HCT116 (cell line): ENCODE data around the gene PRKAG2. TPM values are rescaled to one million over a fixed set of nuclear protein-coding genes. Genes with fewer than 3 reads are reported as not detected.

Experiments
- ATAC-seq: fragments of 200-7000 bp; cut with Tn5 transposase; 2 replicates; pipeline ENCODE4 v1.9.1; 2020; ENCODE audit warnings: mild to moderate bottlenecking, moderate library complexity
- BruUV-seq: library from RNA; stranded (reverse); fragments of 400-500 nt; replicated peaks from 2 replicates; lab custom pipeline; 2021; lab: Mats Ljungman, UMichigan
- CTCF ChIA-PET: fragments of 300-600 bp; sonication (Branson Sonifier 250); formaldehyde crosslinking; loops from one replicate; lab custom pipeline; 2021; ENCODE audit warnings: antibody characterized with exemption; lab: Charles Lee
- POLR2A ChIA-PET: fragments of 300-600, 350-600 bp; sonication (Branson Sonifier 250); formaldehyde crosslinking; loops from one replicate; lab custom pipeline; 2021; ENCODE audit warnings: antibody characterized with exemption; lab: Charles Lee
- RAD21 ChIA-PET, 2 experiments: fragments of 300-600 bp; sonication (Branson Sonifier 250); formaldehyde crosslinking; loops; one replicate each; lab custom pipeline; 2023; ENCODE audit warnings: low total read pairs in 2 of 2; ENCODE audit not compliant: uncharacterized antibody in 2 of 2, unreplicated experiment in 2 of 2, low non-redundant PET in 1 of 2; lab: Charles Lee
- DNase-seq: peaks from one replicate; pipeline ENCODE4 v3.0.0-alpha.2; 2010; ENCODE audit warnings: low read depth, low spot score
- H2AFZ ChIP-seq: fragments of 200-600 bp; shearing (Covaris generic), sonication (generic); 2 replicates; pipeline ENCODE4 v1.6.1; 2017; ENCODE audit warnings: low read depth, mixed run types, mixed read lengths, antibody characterized with exemption, low read length; ENCODE audit not compliant: poor library complexity, severe bottlenecking
- H3K27ac ChIP-seq: 2 replicates; pipeline ENCODE4 v1.5.1; 2012; ENCODE audit warnings: low read depth, low read length
- H3K27me3 ChIP-seq: fragments of 200-600 bp; sonication (generic); 2 replicates; pipeline ENCODE4 v1.6.1; 2016; ENCODE audit warnings: mixed run types, low read length, mixed read lengths; ENCODE audit not compliant: insufficient read depth
- H3K36me3 ChIP-seq, 2 experiments: fragments of 200-500 bp in 1 of 2; fragments of 200-600 bp in 1 of 2; sonication (Bioruptor generic) in 1 of 2; sonication (generic) in 1 of 2; 2 replicates each; pipeline versions ENCODE4 v1.5.1 to v1.6.1; 2014 to 2016; ENCODE audit warnings: low read length in 2 of 2, inconsistent platforms in 1 of 2, mixed read lengths in 1 of 2, mixed run types in 1 of 2; ENCODE audit not compliant: insufficient read depth in 2 of 2, control insufficient read depth in 1 of 2
- H3K4me1 ChIP-seq, 2 experiments: fragments of 200-600 bp in 1 of 2; sonication (generic) in 1 of 2; 2 replicates each; pipeline versions ENCODE4 v1.5.1 to v1.6.1; 2012 to 2017; ENCODE audit warnings: low read length in 2 of 2, inconsistent platforms in 1 of 2, mild to moderate bottlenecking in 1 of 2, mixed read lengths in 1 of 2, mixed run types in 1 of 2, moderate library complexity in 1 of 2; ENCODE audit not compliant: insufficient read depth in 2 of 2, control insufficient read depth in 1 of 2
- H3K4me2 ChIP-seq: fragments of 200-600 bp; sonication (generic); 2 replicates; pipeline ENCODE4 v1.6.1; 2017; ENCODE audit warnings: mixed run types, low read length, mixed read lengths
- H3K4me3 ChIP-seq, 2 experiments: fragments of 200-600 bp in 1 of 2; sonication (generic) in 1 of 2; replicated peaks in 1 of 2; 2 replicates each; pipeline ENCODE4 v1.5.1; 2011 to 2016; ENCODE audit warnings: low read length in 2 of 2, control low read depth in 1 of 2, low read depth in 1 of 2, mild to moderate bottlenecking in 1 of 2, mixed read lengths in 1 of 2, mixed run types in 1 of 2
- H3K79me2 ChIP-seq: fragments of 200-600 bp; sonication (generic); 2 replicates; pipeline ENCODE4 v1.6.1; 2017; ENCODE audit warnings: mild to moderate bottlenecking, mixed run types, low read length, moderate library complexity, mixed read lengths; ENCODE audit not compliant: insufficient read depth
- H3K9ac ChIP-seq: fragments of 200-600 bp; sonication (generic); 2 replicates; pipeline ENCODE4 v1.6.1; 2016; ENCODE audit warnings: low read length, mixed read lengths
- H3K9me2 ChIP-seq: fragments of 200-600 bp; sonication (generic), shearing (Covaris generic); 2 replicates; pipeline ENCODE4 v1.6.1; 2017; ENCODE audit warnings: mixed run types, mild to moderate bottlenecking, moderate library complexity; ENCODE audit not compliant: insufficient read depth
- H3K9me3 ChIP-seq, 2 experiments: fragments of 200-500 bp in 1 of 2; fragments of 200-600 bp in 1 of 2; sonication (Bioruptor generic) in 1 of 2; sonication (generic) in 1 of 2; 2 replicates each; pipeline ENCODE4 v1.6.1; 2014 to 2017; ENCODE audit warnings: low read length in 2 of 2, mixed read lengths in 2 of 2, inconsistent platforms in 1 of 2, low read depth in 1 of 2, mild to moderate bottlenecking in 1 of 2, mixed run types in 1 of 2, moderate library complexity in 1 of 2; ENCODE audit not compliant: control insufficient read depth in 1 of 2, insufficient read depth in 1 of 2
- H4K20me1 ChIP-seq: fragments of 200-600 bp; sonication (generic), shearing (Covaris generic); 2 replicates; pipeline ENCODE4 v1.6.1; 2017; ENCODE audit warnings: mixed run types, mild to moderate bottlenecking, moderate library complexity; ENCODE audit not compliant: insufficient read depth
- CBX3 ChIP-seq: IDR thresholded peaks from 2 replicates; pipeline ENCODE4 v1.6.1; 2012; ENCODE audit warnings: low read depth
- CEBPB ChIP-seq: IDR thresholded peaks from 2 replicates; pipeline ENCODE4 v1.6.1; 2012; ENCODE audit warnings: low read depth
- CTCF ChIP-seq, 3 experiments: fragments of 200-600 bp in 1 of 3; sonication (generic) in 1 of 3; IDR thresholded peaks in 2 of 3; conservative IDR thresholded peaks in 1 of 3; 2 replicates each; pipeline ENCODE4 v1.5.1; 2012 to 2017; ENCODE audit warnings: low read depth in 2 of 3, low read length in 2 of 3, antibody characterized with exemption in 1 of 3, borderline replicate concordance in 1 of 3, control low read depth in 1 of 3, mild to moderate bottlenecking in 1 of 3, mixed read lengths in 1 of 3, mixed run types in 1 of 3, moderate library complexity in 1 of 3; ENCODE audit not compliant: insufficient read depth in 1 of 3
- ELF1 ChIP-seq: IDR thresholded peaks from 2 replicates; pipeline ENCODE4 v1.6.1; 2012; ENCODE audit warnings: low read depth, borderline replicate concordance
- EZH2 ChIP-seq: fragments of 200-600 bp; sonication (generic); IDR thresholded peaks from 2 replicates; pipeline ENCODE4 v1.6.1; 2017; ENCODE audit warnings: antibody characterized with exemption, mixed run types
- FOSL1 ChIP-seq: IDR thresholded peaks from 2 replicates; pipeline ENCODE4 v1.6.1; 2012; ENCODE audit warnings: low read depth
- POLR2AphosphoS5 ChIP-seq: IDR thresholded peaks from 2 replicates; pipeline ENCODE4 v1.6.1; 2011; ENCODE audit warnings: mild to moderate bottlenecking, low read depth, low read length, moderate library complexity
- RAD21 ChIP-seq: IDR thresholded peaks from 2 replicates; pipeline ENCODE4 v1.6.1; 2012; ENCODE audit warnings: low read depth, mild to moderate bottlenecking
- REST ChIP-seq: IDR thresholded peaks from 2 replicates; pipeline ENCODE4 v1.6.1; 2012; ENCODE audit warnings: low read depth
- SRF ChIP-seq: IDR thresholded peaks from 2 replicates; pipeline ENCODE4 v1.6.1; 2012; ENCODE audit warnings: low read depth
- YY1 ChIP-seq: IDR thresholded peaks from 2 replicates; pipeline ENCODE4 v1.6.1; 2011; ENCODE audit warnings: low read length, low read depth, moderate library complexity, mild to moderate bottlenecking; ENCODE audit not compliant: insufficient replicate concordance; ENCODE audit errors: extremely low read depth
- ZBTB33 ChIP-seq: IDR thresholded peaks from 2 replicates; pipeline ENCODE4 v1.6.1; 2011; ENCODE audit warnings: mild to moderate bottlenecking, low read length, moderate library complexity; ENCODE audit not compliant: insufficient replicate concordance; ENCODE audit errors: extremely low read depth
- ZFX ChIP-seq: fragments of 450-650 bp; IDR thresholded peaks from 2 replicates; pipeline ENCODE4 v1.6.1; 2017
- ZNF274 ChIP-seq: fragments of 200-500 bp; sonication (Bioruptor generic); IDR thresholded peaks from 2 replicates; pipeline ENCODE4 v1.6.1; 2014; ENCODE audit warnings: mild to moderate bottlenecking, low read depth, low read length, inconsistent platforms
- intact Hi-C: fragments of 100-400 bp; cut with micrococcal nuclease; formaldehyde crosslinking; loops from 2 replicates; pipeline ENCODE4 v1.10.0; 2022
- total RNA-seq: library from RNA; stranded (reverse); gene quantifications from one replicate; pipeline ENCODE4 v1.2.1, GENCODE V29; 2021; ENCODE audit not compliant: unreplicated experiment

The PRKAG2 gene
- total RNA-seq, 1 experiment from 2014 or later = 23.6 TPM

- ChIA-PET CTCF (no interaction called here), RAD21 (no interaction called here), POLR2A (no interaction called here)
- no peak overlapping the region for H3K4me3 ChIP-seq
- no peaks in the 10 kb centered on the region for H3K79me2 ChIP-seq
- intact Hi-C loops = no loop called here
- TF ChIP-seq CTCF (IDR thresholded peaks at IDR 0.05 in 2 of 3, conservative IDR thresholded peaks at IDR 0.05 in 1 of 3; ENCODE audit: borderline replicate concordance in 1 of 3, insufficient read depth in 1 of 3, low read depth in 2 of 3, low read length in 2 of 3) = no peak
- TF ChIP-seq RAD21 = no peak
- no peak for TF ChIP-seq ZNF274
- no peak for TF ChIP-seq POLR2AphosphoS5
- TF ChIP-seq EZH2 = no peak
- no peak for TF ChIP-seq FOSL1
- no peak for TF ChIP-seq REST
- TF ChIP-seq CEBPB = no peak
- TF ChIP-seq YY1 = no peak
- no peak for TF ChIP-seq ELF1
- TF ChIP-seq ZBTB33 = no peak
- no peak for TF ChIP-seq SRF
- no peak for TF ChIP-seq ZFX
- TF ChIP-seq CBX3 = no peak
- no peaks in the 10 kb centered on the region for H3K36me3 ChIP-seq
- ATAC-seq (no peak), DNase-seq (no peak)
- no peak overlapping the region for H3K27ac ChIP-seq
- H3K9ac ChIP-seq = no peak overlapping the region
- no peaks in the 10 kb centered on the region for H3K9me2 ChIP-seq
- no TSS peak for BruUV-seq
- H3K9me3 ChIP-seq = no peaks in the 10 kb centered on the region
- no peaks in the 10 kb centered on the region for H4K20me1 ChIP-seq
- H2AFZ ChIP-seq = no peak overlapping the region
- H3K27me3 ChIP-seq = peaks cover 16% of the 10 kb centered on the region; the same call in 1 of the 2 replicates
- no peak overlapping the region for H3K4me2 ChIP-seq
- no peaks in the 10 kb centered on the region for H3K4me1 ChIP-seq
Measured at GRCh38 chr7:151903249-151904032, 26.5 kb upstream of the PRKAG2 start.
